22Rv1 (cell line): ENCODE data around the gene FRG2C.
A peak's percentile ranks its signal among the peaks of the same experiment; 100 is the strongest.
"Not testable (repeated sequence)": the region's sequence is repeated elsewhere in the genome, so short reads cannot be mapped to it uniquely, and the experiment has no call there.

Source experiments
- H3K27ac ChIP-seq: fragments of 450-650 bp; 2 replicates; pipeline ENCODE4 v1.5.1; 2017
- CTCF ChIP-seq: fragments of 450-650 bp; IDR thresholded peaks from 2 replicates; pipeline ENCODE4 v1.5.1; 2017; ENCODE audit warnings: mild to moderate bottlenecking

The FRG2C gene

GRCh38 chr3:75658411-75659107 lies 5.6 kb upstream of the FRG2C start:
- TF ChIP-seq CTCF: peak; percentile 71
- peak overlapping the region; percentile 41 for H3K27ac ChIP-seq

GRCh38 chr3:75659108-75659433 lies 5.1 kb upstream of the FRG2C start:
- peak overlapping the region; percentile 41 for H3K27ac ChIP-seq
- TF ChIP-seq CTCF: 0 out of 2 replicates have a peak, but pooled peaks have one; percentile 43

- not testable (repeated sequence) for H3K27ac ChIP-seq
These were observed 1.5 kb downstream of the FRG2C start for GRCh38 chr3:75665626-75666025.

GRCh38 chr3:75667757-75668701 lies 3.9 kb downstream of the FRG2C start:
- H3K27ac ChIP-seq: not testable (repeated sequence)

DNA sequence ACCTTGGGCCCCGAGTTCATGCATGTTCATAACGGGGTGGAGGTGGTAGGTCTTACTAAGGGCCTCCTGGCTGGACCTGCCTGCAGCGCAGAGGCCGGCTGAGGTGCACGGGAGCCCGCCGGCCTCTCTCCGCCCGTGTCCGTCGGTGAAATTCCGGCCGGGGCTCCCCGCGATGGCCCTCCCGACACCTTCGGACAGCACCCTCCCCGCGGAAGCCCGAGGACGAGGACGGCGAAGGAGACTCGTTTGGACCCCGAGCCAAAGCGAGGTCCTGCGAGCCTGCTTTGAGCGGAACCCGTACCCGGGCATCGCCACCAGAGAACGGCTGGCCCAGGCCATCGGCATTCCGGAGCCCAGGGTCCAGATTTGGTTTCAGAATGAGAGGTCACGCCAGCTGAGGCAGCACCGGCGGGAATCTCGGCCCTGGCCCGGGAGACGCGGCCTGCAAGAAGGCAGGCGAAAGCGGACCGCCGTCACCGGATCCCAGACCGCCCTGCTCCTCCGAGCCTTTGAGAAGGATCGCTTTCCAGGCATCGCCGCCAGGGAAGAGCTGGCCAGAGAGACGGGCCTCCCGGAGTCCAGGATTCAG lies 4.7 kb downstream of the FRG2C start:
- H3K27ac ChIP-seq: not testable (repeated sequence)

DNA sequence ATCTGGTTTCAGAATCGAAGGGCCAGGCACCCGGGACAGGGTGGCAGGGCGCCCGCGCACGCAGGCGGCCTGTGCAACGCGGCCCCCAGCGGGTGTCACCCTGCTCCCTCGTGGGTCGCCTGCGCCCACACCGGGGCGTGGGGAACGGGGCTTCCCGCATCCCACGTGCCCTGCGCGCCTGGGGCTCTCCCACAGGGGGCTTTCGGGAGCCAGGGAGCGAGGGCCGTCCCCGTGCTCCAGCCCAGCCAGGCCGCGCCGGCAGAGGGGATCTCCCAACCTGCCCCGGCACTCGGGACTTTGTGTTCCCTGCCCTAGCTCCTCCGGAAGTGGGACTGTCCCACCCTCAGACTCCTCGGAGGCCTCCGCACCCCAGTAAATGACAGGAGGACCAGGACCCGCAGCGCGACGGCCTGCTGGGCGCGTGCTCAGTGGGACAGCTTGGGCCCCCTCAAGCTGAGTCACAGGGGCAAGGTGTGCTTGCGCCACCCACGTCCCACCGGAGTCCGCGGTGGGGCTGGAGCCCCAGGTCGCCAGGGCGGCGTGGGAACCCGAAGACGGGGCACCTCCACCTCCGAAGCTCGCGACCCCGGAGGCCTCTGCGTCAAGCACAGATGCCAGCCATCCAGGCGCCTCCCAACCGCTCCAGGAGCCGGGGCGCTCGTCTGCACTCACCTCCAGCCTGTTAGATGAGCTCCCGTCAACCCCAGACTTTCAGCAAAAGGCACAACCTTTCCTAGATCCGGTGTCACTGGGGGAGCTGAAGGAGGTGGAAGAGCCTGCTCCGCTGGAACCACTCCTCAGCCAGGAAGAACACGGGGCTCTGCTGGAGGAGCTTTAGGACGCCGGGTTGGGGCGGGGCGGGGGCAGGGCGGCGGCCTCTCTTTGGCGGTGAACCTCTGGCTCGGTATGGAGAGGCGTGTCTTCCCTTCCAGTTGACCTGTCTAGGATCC lies 5.5 kb downstream of the FRG2C start:
- not testable (repeated sequence) for H3K27ac ChIP-seq

- not testable (repeated sequence) for H3K27ac ChIP-seq
These were observed 6.5 kb downstream of the FRG2C start for GRCh38 chr3:75670298-75671286.

DNA sequence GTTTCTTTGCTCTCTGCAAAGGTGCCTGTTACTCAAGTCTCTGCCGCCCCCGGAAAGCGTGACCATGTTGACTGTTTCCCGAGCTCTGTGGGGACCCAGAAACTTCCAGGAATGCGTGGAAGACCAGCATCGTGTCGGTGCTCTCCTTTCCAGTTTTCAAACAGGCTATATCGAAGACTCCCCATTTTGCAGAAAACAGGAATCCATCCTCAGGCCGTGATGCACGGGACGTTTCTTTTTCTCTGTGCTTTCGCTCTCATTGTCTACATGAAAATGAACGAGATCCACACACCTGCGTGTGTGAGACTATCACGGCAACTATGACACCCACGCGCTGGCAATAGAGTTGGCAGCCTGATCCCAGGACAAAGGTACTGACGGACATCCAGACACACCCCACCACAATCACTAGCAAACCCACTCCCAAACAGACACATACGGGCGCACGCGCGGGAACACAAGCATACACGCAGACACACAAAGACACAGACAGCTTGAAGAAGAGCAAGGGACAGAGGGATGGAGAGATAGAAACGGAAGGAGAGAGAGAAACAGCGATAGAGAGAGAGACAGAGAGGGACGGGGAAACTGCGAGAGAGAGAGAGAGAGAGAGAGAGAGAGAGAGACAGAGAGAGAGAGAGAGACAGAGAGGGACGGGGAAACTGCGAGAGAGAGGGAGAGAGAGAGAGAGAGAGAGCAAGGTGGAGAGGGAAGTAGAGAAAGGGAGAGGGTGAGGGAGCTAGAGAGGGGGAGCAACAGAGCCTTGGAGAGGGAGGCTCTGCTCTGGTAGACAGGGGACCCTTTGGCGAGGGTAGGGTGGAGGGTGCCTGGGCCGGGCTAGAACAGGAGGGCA lies 7.4 kb downstream of the FRG2C start:
- not testable (repeated sequence) for H3K27ac ChIP-seq

DNA sequence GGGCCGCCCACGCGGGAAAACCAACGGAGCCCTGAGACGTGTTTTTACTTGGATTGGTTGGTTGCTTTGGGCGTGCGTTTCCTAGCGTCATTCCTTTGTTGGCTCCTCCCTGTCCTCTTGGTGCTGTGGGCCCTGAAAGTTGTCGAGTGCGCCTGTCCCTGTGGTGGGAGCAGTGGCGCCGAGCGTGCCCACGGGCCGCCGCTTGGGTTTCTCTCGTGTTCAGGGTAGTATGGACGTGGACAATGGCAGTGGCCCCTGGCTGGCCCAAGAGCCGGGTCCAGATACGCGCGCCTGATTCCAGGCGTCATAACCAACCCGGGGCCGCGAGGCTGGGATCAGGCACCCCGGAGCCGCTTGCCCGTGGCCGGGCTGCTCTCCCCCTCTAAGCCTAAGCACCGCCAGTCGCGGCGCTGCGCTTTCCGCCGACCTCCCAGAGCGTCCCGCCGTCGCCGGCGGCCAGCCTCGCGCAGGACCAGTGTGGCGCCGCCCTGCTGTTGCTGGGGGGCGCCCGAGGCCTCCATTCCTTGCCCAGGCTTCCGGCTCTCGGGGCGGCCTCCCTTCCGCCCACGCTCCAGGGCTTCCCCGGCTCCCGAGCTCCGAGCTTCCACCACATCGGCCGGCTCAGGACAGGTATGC lies 8.1 kb downstream of the FRG2C start:
- peak; percentile 37; the same call in 1 of the 2 replicates for TF ChIP-seq CTCF
- not testable (repeated sequence) for H3K27ac ChIP-seq

DNA sequence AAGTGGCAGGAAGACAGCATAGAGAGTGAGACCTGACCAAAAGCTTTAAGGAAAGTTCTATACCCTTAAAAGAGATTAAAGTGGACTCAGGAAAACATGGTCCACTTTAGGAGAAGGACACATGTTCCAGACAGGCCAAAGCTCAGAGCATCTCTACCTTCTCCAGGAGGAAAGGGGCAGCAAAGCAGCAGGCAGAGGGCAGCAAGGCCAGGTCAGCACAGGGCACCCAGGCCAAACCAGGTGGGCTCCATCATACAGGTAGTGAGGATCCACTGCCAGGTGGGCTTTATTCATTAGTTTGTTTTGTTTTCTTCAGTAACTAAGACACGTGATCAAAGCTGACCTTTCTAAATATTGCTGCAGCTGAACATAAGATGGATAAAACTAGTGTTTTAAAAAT lies 19.8 kb downstream of the FRG2C start:
- H3K27ac ChIP-seq: not testable (repeated sequence)
